GM19455 (cell line): ENCODE results near the gene LGR6.

Experiments
- ATAC-seq: cut with Tn5 transposase; IDR thresholded peaks from one replicate; pipeline ENCODE4 v1.9.1; 2021; ENCODE audit not compliant: unreplicated experiment

Gene LGR6

GRCh38 chr1:202197653-202198365, 4.2 kb downstream of the LGR6 start:
- ATAC-seq: no peak

DNA sequence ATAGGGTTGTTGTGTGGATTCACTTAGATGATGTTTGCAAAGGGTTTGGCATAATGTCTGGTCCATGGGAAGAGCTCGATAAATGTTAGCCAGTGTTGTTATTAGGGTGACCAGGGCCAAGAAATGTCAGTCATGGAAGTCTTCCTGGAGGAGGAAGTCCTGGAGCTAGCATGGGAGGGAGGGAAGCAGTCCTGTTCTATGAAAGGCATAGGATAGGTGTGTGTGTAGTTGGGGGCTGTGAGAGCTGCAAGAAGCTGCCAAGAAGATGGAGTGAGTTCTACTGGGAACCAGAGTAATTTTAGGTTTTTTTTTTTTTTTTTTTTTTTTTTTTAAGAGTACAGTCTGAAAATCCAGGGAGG, 4.7 kb downstream of the LGR6 start:
- no peak for ATAC-seq

DNA sequence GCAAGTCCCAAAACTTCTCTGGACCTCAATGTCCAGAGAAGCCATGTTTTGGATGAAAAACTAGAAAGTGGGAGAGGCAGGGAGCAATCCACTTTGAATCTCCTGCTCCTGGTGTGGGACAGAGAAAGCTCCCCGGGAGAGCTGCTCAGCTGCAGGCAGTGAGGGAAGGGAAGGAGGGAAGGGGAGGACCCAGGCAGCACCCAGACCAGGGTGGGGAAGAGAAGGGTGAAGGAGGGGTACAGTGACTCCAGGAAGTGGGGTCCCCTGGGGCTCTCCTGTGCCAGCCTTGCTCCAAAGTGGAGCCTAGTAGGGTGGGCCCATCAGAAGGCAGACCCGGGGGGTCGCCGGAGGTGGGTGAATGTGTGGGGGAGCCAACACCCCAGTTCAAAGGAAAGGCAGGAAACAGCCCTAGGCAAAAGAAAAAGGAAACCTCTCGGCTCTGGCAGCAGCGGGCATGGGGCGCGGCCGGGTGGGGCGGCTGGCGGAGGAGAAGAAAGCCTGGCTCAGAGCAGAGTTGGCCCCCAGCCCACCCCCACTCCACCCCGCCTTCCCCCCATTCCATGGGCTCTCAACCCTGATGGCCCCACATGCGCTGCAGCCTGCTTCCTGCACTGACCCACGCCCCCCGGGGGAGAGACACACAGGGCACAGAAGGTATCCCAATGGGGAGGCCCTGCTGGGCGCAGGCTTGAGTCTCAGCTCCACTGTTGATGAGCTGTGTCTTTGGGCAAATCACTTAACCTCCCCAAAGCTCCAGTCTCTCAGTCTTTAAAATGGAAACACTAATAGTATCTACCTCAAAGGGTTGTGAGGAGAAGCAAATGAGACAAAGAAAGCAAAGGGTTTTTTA, 5.7 kb downstream of the LGR6 start:
- ATAC-seq: no peak

DNA sequence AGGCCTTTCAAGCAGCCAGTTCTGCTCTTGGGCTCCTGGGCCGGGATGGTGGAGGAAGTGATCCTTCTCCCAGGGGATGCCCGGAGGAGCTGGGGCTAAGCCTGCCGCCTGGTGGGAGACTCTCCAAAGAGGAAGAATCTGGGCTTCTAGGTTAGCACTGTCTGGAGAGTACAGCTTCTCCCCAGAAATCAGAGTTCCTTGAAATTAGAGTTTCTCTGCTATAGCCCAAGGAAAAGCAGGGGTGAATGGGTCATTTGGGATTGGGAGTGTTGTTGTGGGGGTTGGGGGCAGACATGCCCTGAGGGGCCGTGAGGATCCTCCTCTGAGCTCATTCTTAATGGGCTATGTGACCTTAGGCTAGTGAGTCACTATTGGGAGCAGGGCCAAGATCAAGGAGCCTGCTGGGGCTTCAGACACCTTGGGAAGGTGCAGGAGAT, 6.5 kb downstream of the LGR6 start:
- ATAC-seq: no peak

GRCh38 chr1:202200669-202201068, 7.1 kb downstream of the LGR6 start:
- no peak for ATAC-seq

- no peak for ATAC-seq
These were observed 7.7 kb downstream of the LGR6 start for GRCh38 chr1:202201266-202201665.

- no peak for ATAC-seq
These were observed 8.4 kb downstream of the LGR6 start for GRCh38 chr1:202201971-202202370.

DNA sequence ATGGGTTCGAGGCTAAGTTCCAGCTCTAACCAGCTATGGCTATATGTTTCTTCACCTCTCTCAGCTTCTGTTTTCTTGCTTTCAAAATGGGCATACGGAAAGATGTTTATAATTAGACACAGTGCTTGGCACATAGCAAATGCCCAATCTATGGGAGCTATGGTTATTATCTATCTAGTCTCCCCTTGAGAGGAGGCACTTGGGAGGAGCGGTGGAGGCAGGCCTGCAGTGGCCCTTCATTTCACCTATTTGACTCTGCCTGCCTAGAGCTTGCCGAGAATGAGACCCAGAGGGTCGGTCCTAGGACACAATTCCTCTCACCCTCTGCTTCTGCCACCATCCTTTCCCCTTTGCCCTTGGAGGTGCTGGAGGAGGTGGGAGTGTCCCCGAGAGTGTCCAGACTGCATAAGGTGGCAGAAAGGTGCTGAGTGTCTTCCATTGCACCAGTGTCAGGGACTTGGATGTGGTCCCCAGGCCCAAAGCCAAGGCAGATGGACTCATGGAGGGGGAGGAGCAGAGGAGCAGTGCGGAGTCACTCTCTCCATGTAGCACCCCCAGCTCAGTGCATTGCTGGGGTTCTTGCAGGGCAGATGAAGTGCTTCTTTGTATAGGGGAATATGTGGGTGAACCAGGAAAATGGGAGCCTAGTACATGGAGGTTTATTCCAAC, 9.0 kb downstream of the LGR6 start:
- ATAC-seq: no peak

DNA sequence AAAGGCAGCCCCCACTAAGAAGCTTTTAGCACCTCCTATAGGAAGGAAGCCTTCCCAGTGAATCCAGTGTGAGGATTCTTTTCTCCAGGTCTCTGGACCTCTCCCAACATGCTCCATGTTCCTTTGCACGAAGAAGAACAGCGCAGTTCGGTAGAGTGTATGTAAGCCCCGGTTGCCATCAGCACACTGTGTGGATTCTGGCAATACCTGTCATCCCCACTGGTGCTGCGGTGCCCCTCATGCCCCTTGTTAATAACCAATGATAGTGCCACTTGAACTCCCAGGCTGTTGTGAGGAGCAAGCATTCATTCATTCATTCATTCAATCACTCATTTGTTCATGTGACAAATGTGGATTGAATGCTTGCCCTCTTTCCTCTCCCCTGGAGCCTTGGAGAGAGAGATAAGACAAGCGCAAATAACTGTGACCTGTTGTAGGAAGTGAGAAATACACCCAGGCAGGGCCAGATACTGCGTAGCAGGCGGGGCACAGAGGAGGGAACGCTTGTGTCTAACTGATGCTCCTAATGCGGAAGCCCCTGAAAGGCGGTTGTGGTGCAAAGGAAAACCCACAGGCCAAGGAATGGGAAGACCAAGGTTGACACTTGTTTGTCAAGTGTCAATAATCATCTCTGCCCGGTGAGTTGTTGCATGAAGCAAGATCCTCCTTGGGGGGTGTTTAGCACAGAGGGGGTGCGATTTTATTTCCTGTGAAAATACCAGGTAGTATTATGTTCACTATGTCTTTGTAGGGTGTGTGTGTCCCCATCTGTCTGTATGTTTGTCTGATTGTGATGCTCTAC, 9.8 kb downstream of the LGR6 start:
- no peak for ATAC-seq

DNA sequence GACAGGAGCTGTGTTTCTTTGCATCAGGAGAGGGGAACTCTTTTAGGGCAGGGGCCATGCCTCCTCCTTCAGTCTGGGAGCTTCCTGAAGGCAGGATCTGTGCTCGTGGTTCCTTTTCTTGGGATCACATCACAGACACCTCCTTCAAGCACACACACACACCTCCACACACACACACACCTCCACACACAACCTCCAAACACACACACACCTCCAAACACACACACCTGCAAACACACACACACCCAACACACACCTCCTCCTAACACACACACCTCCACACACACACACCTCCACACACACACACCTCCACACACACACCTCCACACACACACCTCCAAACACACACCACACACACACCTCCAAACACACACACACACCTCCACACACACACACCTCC, 10.5 kb downstream of the LGR6 start:
- ATAC-seq: no peak

GRCh38 chr1:202205523-202206190, 12.1 kb downstream of the LGR6 start:
- ATAC-seq: no peak

DNA sequence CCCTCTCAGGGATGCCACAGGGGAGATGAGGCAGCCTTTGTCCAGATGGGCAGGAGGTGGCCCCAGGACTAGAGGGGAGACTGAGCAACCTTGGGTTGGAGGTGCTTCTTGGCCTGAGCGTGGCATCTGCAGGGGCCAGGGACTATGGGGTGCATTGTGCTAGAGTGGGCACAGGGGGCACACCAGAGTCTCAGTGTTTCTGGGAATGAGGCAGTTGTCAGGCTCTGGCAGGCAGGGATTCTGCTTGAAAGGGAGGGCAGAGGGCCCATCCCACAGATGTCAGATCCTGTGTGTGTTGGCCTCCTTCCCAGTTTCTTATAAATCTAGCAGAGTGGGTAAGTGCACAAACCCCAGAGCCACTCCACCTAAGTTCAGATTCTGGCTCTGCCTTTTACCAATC, 13.7 kb downstream of the LGR6 start:
- ATAC-seq: no peak

- ATAC-seq: no peak
These were observed 14.8 kb downstream of the LGR6 start for GRCh38 chr1:202208351-202208857.

DNA sequence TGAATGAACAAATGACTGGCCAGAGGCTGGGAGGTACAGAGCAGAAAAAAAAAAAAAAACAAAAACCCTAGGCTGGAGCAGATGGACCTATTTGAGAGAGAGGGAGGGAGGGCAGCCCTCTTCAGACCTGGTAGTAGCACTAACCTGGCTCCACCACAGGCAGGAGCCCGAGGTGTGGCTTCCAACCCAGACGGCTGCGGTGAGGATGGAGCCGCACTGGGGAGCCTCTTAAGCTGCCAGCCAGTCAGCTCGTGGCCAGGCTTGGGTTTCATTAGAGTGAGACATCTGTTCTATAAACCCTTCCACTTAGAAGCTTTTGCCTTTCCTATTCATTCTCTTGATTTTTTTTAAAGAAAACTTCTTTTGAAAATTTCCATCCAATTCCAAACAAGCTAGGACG, 16.8 kb downstream of the LGR6 start:
- no peak for ATAC-seq

DNA sequence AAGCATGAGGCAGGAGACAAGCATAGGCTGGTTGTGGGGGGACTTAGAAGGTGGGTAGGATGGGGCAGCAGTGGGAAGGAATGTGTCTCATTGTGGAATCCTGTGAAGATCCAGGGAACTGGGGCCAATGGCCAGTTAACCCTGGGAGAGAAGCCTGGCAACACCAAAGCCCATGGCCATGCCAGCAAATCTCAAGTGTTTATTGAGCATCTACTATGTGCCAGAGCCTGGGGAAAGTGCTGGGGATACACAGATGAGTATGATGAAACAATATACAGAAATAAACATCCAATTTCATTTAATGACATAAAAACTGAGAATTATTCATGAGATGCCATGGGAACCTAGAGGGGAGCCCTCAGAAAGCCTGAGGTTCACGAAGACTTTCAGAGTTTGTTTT, 17.4 kb downstream of the LGR6 start:
- no peak for ATAC-seq

DNA sequence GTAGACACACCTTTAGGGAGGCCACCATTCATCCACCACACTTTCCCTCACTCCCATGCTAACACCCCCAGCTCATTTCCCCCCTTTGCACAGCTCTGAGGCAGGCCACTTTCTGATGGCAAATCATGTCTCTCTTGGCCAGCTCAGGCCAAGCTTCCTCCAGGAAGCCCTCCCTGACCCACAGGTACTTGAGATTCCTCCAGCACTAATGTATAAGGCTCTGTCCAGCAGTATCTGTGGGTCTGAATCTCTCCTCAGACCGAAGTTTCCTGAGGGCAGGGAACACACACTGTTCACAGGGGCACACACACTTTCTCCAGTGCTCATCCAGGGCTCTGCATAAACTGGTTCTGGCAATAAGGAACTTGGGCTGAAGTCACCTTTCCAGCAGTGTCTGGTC, 19.2 kb downstream of the LGR6 start:
- no peak for ATAC-seq

GRCh38 chr1:202213361-202214088, 19.9 kb downstream of the LGR6 start:
- no peak for ATAC-seq

- ATAC-seq: no peak
These were observed 20.7 kb downstream of the LGR6 start for GRCh38 chr1:202214089-202214843.
